Neural cell (in vitro differentiated cells): ENCODE results near the gene ADIPOR1. TPM values are rescaled to one million over a fixed set of nuclear protein-coding genes. Genes with fewer than 3 reads are reported as not detected.

ENCODE experiments used
- H2AFZ ChIP-seq: fragments of 200-600, 300-800 bp; sonication (generic), shearing (Covaris generic); 2 replicates; pipeline ENCODE4 v1.6.0; 2014; ENCODE audit warnings: low read depth, mild to moderate bottlenecking, antibody characterized with exemption, low read length, moderate library complexity
- H3F3A ChIP-seq: fragments of 200-600 bp; shearing (Covaris generic); 2 replicates; pipeline ENCODE4 v1.6.1; 2016; ENCODE audit warnings: mild to moderate bottlenecking, moderate library complexity, mixed read lengths, antibody characterized with exemption, low read length; ENCODE audit not compliant: insufficient read depth, poor library complexity, severe bottlenecking
- H3K27ac ChIP-seq: fragments of 200-600, 300-800 bp; sonication (generic), shearing (Covaris generic); 2 replicates; pipeline ENCODE4 v1.5.1; 2014; ENCODE audit warnings: mild to moderate bottlenecking, low read length, moderate library complexity
- H3K27me3 ChIP-seq: fragments of 300-800, 200-600 bp; sonication (generic), shearing (Covaris generic); 2 replicates; pipeline ENCODE4 v1.6.0; 2014; ENCODE audit warnings: mild to moderate bottlenecking, low read depth, low read length, moderate library complexity; ENCODE audit not compliant: insufficient read depth
- H3K36me3 ChIP-seq: fragments of 300-800, 200-600 bp; sonication (generic), shearing (Covaris generic); 2 replicates; pipeline ENCODE4 v1.5.1; 2014; ENCODE audit warnings: mild to moderate bottlenecking, antibody characterized with exemption, low read length, moderate library complexity; ENCODE audit not compliant: insufficient read depth
- H3K4me2 ChIP-seq: fragments of 300-800, 200-600 bp; sonication (generic), shearing (Covaris generic); 2 replicates; pipeline ENCODE4 v1.6.0; 2014; ENCODE audit warnings: mild to moderate bottlenecking, low read length
- H3K4me3 ChIP-seq: fragments of 300-800, 200-600 bp; sonication (generic), shearing (Covaris generic); 2 replicates; pipeline ENCODE4 v1.5.1; 2014; ENCODE audit warnings: mild to moderate bottlenecking, low read length, moderate library complexity
- H3K79me2 ChIP-seq: fragments of 200-600 bp; shearing (Covaris generic); replicated peaks from 2 replicates; pipeline ENCODE4 v1.6.0; 2014; ENCODE audit warnings: mild to moderate bottlenecking, low read length, moderate library complexity; ENCODE audit not compliant: insufficient read depth
- H3K9ac ChIP-seq: fragments of 300-800, 200-600 bp; sonication (generic), shearing (Covaris generic); 2 replicates; pipeline ENCODE4 v1.6.1; 2016; ENCODE audit warnings: mild to moderate bottlenecking, low read length, mixed read lengths
- H3K9me2 ChIP-seq: fragments of 200-600 bp; shearing (Covaris generic); 2 replicates; pipeline ENCODE4 v1.6.1; 2016; ENCODE audit warnings: mild to moderate bottlenecking, low read length, mixed read lengths; ENCODE audit not compliant: insufficient read depth
- H3K9me3 ChIP-seq: fragments of 200-600, 300-800 bp; sonication (generic), shearing (Covaris generic); 2 replicates; pipeline ENCODE4 v1.6.1; 2016; ENCODE audit warnings: mild to moderate bottlenecking, mixed run types, low read length, moderate library complexity, mixed read lengths
- H4K20me1 ChIP-seq: fragments of 200-600 bp; shearing (Covaris generic); 2 replicates; pipeline ENCODE4 v1.6.1; 2016; ENCODE audit warnings: mild to moderate bottlenecking, mixed run types; ENCODE audit not compliant: insufficient read depth
- CTCF ChIP-seq: fragments of 450-650 bp; IDR thresholded peaks from 2 replicates; pipeline ENCODE4 v1.5.1; 2014; ENCODE audit warnings: antibody characterized with exemption, mild to moderate bottlenecking, moderate library complexity; ENCODE audit not compliant: poor library complexity, severe bottlenecking
- EP300 ChIP-seq: fragments of 450-650 bp; conservative IDR thresholded peaks from 2 replicates; pipeline ENCODE4 v1.6.1; 2014; ENCODE audit warnings: antibody characterized with exemption, mild to moderate bottlenecking, moderate library complexity; ENCODE audit not compliant: poor library complexity, severe bottlenecking
- EZH2 ChIP-seq: fragments of 200-600, 300-800 bp; shearing (Covaris generic), sonication (generic); IDR thresholded peaks from 2 replicates; pipeline ENCODE4 v1.6.1; 2014; ENCODE audit warnings: antibody characterized with exemption, low read length, borderline replicate concordance, mild to moderate bottlenecking; ENCODE audit not compliant: insufficient read depth, poor library complexity, severe bottlenecking
- MXI1 ChIP-seq: fragments of 450-650 bp; conservative IDR thresholded peaks from 2 replicates; pipeline ENCODE4 v1.6.1; 2014; ENCODE audit warnings: antibody characterized with exemption, mild to moderate bottlenecking; ENCODE audit not compliant: poor library complexity, severe bottlenecking
- POLR2AphosphoS5 ChIP-seq: IDR thresholded peaks from 2 replicates; pipeline ENCODE4 v1.6.1; 2012
- RAD21 ChIP-seq: fragments of 450-650 bp; conservative IDR thresholded peaks from 2 replicates; pipeline ENCODE4 v1.6.1; 2014; ENCODE audit warnings: antibody characterized with exemption, mild to moderate bottlenecking, moderate library complexity
- REST ChIP-seq: IDR thresholded peaks from 2 replicates; pipeline ENCODE4 v1.6.1; 2012; ENCODE audit warnings: borderline replicate concordance
- SMC3 ChIP-seq: fragments of 450-650 bp; conservative IDR thresholded peaks from 2 replicates; pipeline ENCODE4 v1.6.1; 2014; ENCODE audit warnings: antibody characterized with exemption, mild to moderate bottlenecking, moderate library complexity; ENCODE audit not compliant: poor library complexity
- TAF1 ChIP-seq: IDR thresholded peaks from 2 replicates; pipeline ENCODE4 v1.6.1; 2012; ENCODE audit warnings: low read depth
- polyA plus RNA-seq: library from polyadenylated mRNA; depleted of rRNA; stranded (reverse); fragments of >200 nt; gene quantifications from 2 replicates; pipeline ENCODE4 v1.2.3, GENCODE V29; 2014

Gene ADIPOR1
- polyA plus RNA-seq, 1 donor from 2014 or later, result 72.3 TPM

GRCh38 chr1:202976633-202977032 lies 18.5 kb upstream of the ADIPOR1 start:
- no peak overlapping the region for H3K4me3 ChIP-seq
- H3K4me2 ChIP-seq, result no peak overlapping the region
- no peak overlapping the region for H3K9ac ChIP-seq
- no peaks in the 10 kb centered on the region for H3K9me2 ChIP-seq
- no peak overlapping the region for H2AFZ ChIP-seq
- no peaks in the 10 kb centered on the region for H4K20me1 ChIP-seq
- no peak overlapping the region for H3K27ac ChIP-seq
- H3K79me2 ChIP-seq, result no peaks in the 10 kb centered on the region
- no peaks in the 10 kb centered on the region for H3K36me3 ChIP-seq
- no peaks in the 10 kb centered on the region for H3F3A ChIP-seq
- no peaks in the 10 kb centered on the region for H3K9me3 ChIP-seq
- TF ChIP-seq REST, result no peak
- TF ChIP-seq EZH2, result no peak
- no peak for TF ChIP-seq MXI1
- no peak for TF ChIP-seq TAF1
- TF ChIP-seq POLR2AphosphoS5, result no peak
- no peak for TF ChIP-seq CTCF
- TF ChIP-seq RAD21, result no peak
- TF ChIP-seq EP300, result no peak
- TF ChIP-seq SMC3, result no peak
- peaks cover 4% of the 10 kb centered on the region for H3K27me3 ChIP-seq

- TF ChIP-seq MXI1, result no peak
- TF ChIP-seq REST, result no peak
- TF ChIP-seq RAD21, result no peak
- TF ChIP-seq SMC3, result no peak
- TF ChIP-seq TAF1, result no peak
- no peak for TF ChIP-seq EZH2
- Histone ChIP-seq H3K27me3 (peaks cover 4% of the 10 kb centered on the region), H2AFZ (no peak overlapping the region)
These were observed 16.7 kb upstream of the ADIPOR1 start for GRCh38 chr1:202974856-202975255.

More at GRCh38 chr1:202974856-202975255, 16.7 kb upstream of the ADIPOR1 start:
- Histone ChIP-seq H3K4me3 (no peak overlapping the region), H3K4me2 (no peak overlapping the region), H4K20me1 (no peaks in the 10 kb centered on the region), H3K9ac (no peak overlapping the region), H3F3A (no peaks in the 10 kb centered on the region), H3K9me3 (no peaks in the 10 kb centered on the region), H3K36me3 (no peaks in the 10 kb centered on the region), H3K9me2 (no peaks in the 10 kb centered on the region), H3K27ac (no peak overlapping the region), H3K79me2 (no peaks in the 10 kb centered on the region)
